ENCODE results near the gene MAEA. TPM values are rescaled to one million over a fixed set of nuclear protein-coding genes. Genes with fewer than 3 reads are reported as not detected.
A peak's percentile ranks its signal among the peaks of the same experiment; 100 is the strongest.

The MAEA gene
- total and polyA plus RNA-seq, 9 of the 15 experiments (the other 6 are each of a cell fraction or from before 2014, with no cell fraction given): 2.1 to 86.5 (median 45.0) TPM

- H3K4me2 ChIP-seq (ENCODE audit: insufficient read depth, low read length): no peak overlapping the region
- CTCF ChIA-PET (ENCODE audit: low intra/inter-chr PET ratio): no interaction called here
- H2AFZ ChIP-seq (ENCODE audit: low read depth, low read length): no peak overlapping the region
- peaks cover 5% of the 10 kb centered on the region for H3K9me1 ChIP-seq (ENCODE audit: control insufficient read depth, insufficient read depth, low read length)
- H3K36me3 ChIP-seq (ENCODE audit: control insufficient read depth, insufficient read depth, low read length): no peaks in the 10 kb centered on the region
- POLR2A ChIA-PET: interaction anchor here (1.8 kb wide), 1 partner anchor 9 kb away, joined by 8 read pairs; no protein-coding TSS in a partner anchor
- in situ Hi-C loops (cut with MboI): no loop called here
- intact Hi-C loops (cut with micrococcal nuclease): no loop called here
- H3K27ac ChIP-seq (ENCODE audit: extremely low read depth, low read depth, low read length): no peak overlapping the region
- WGBS (ENCODE audit: insufficient coverage, low coverage, missing lambda C conversion rate): 66% methylated on average over 21 of the region's 25 CpGs
- peak; percentile 61; the same call in 2 of the 3 replicates for ATAC-seq
- H3K4me1 ChIP-seq (replicated peaks in 1 of 2; ENCODE audit: control insufficient read depth in 2 of 2, insufficient read depth in 2 of 2, low read length in 2 of 2): peaks cover 0 to 23% of the 10 kb centered on the region in 2 experiments; a peak in 2 of 5 replicates
- H3K27me3 ChIP-seq (ENCODE audit: control insufficient read depth in 2 of 2, insufficient read depth in 2 of 2, low read length in 2 of 2): no peaks in the 10 kb centered on the region
- no peaks in the 10 kb centered on the region for H4K20me1 ChIP-seq (replicated peaks; ENCODE audit: control insufficient read depth, insufficient read depth, low read length)
- FAIRE-seq: no peak
- BruUV-seq (replicated peaks): no TSS peak
- no peak overlapping the region for H3K9ac ChIP-seq (ENCODE audit: insufficient read depth in 1 of 2, low read depth in 2 of 2, low read length in 2 of 2)
- H3K4me3 ChIP-seq: no peak overlapping the region
- H3K9me3 ChIP-seq (replicated peaks; ENCODE audit: control insufficient read depth, insufficient read depth, low read depth, low read length): no peaks in the 10 kb centered on the region
- DNase-seq (ENCODE audit: extremely low read depth in 1 of 4, low spot score in 3 of 4): peak in 1 of 4 experiments; percentile 35
- no peaks in the 10 kb centered on the region for H3K79me2 ChIP-seq (ENCODE audit: control insufficient read depth, insufficient read depth, low read length)
- TF ChIP-seq POLR3A (IDR thresholded peaks at IDR 0.05; ENCODE audit: borderline replicate concordance, extremely low read depth, insufficient read depth, insufficient read length) (no peak), CEBPG (CRISPR knock-in tag; IDR thresholded peaks at IDR 0.05) (no peak), CEBPG (tag; conservative IDR thresholded peaks at IDR 0.05 in 1 of 2, IDR thresholded peaks at IDR 0.05 in 1 of 2) (no peak), ZNF436 (CRISPR knock-in tag; IDR thresholded peaks at IDR 0.05) (no peak), ZNF696 (CRISPR knock-in tag; conservative IDR thresholded peaks at IDR 0.05) (no peak), DNMT1 (IDR thresholded peaks at IDR 0.05) (no peak), NEUROD1 (IDR thresholded peaks at IDR 0.05; ENCODE audit: borderline replicate concordance, low read depth, low read length, partially characterized antibody) (no peak), ETV1 (tag; conservative IDR thresholded peaks at IDR 0.05; ENCODE audit: low read depth) (no peak), IRF9 (tag; IDR thresholded peaks at IDR 0.05) (no peak), TCF7L2 (IDR thresholded peaks at IDR 0.05; ENCODE audit: low read depth, low read length) (no peak), NKRF (IDR thresholded peaks at IDR 0.05; ENCODE audit: borderline replicate concordance) (no peak), SMC3 (conservative IDR thresholded peaks at IDR 0.05; ENCODE audit: insufficient read depth, low read depth, low read length) (0 out of 2 replicates have a peak, but pooled peaks have one; percentile 16), GTF2E2 (tag; IDR thresholded peaks at IDR 0.05) (no peak), L3MBTL2 (IDR thresholded peaks at IDR 0.05) (no peak), CTCF (IDR thresholded peaks at IDR 0.05 in 2 of 3, conservative IDR thresholded peaks at IDR 0.05 in 1 of 3; ENCODE audit: insufficient read depth in 2 of 3, low read depth in 1 of 3, low read length in 3 of 3) (peak; percentile 23 to 46 (median 34); a peak in 5 of 6 replicates), ZNF134 (CRISPR knock-in tag; conservative IDR thresholded peaks at IDR 0.05) (no peak), CBX5 (IDR thresholded peaks at IDR 0.05; ENCODE audit: borderline replicate concordance, low read depth) (no peak)
Observed at GRCh38 chr4:1365271-1366178, 75.8 kb downstream of the MAEA start.
